HepG2 (cell line): ENCODE results near the gene THRAP3. TPM values are rescaled to one million over a fixed set of nuclear protein-coding genes. Genes with fewer than 3 reads are reported as not detected.

Experiments used
- AKAP8 ChIP-seq: sonication (generic); formaldehyde crosslinking; IDR thresholded peaks from 2 replicates; pipeline ENCODE4 v1.5.1; 2020; ENCODE audit warnings: mild to moderate bottlenecking, missing genetic modification reagents
- CERS6 ChIP-seq: sonication (generic); formaldehyde crosslinking; IDR thresholded peaks from 2 replicates; pipeline ENCODE4 v1.5.0; 2020; ENCODE audit warnings: missing genetic modification reagents
- MAF1 ChIP-seq: sonication (generic); formaldehyde crosslinking; IDR thresholded peaks from 2 replicates; pipeline ENCODE4 v1.5.0; 2020; ENCODE audit warnings: missing genetic modification reagents, borderline replicate concordance
- SNAPC5 ChIP-seq: sonication (generic); formaldehyde crosslinking; IDR thresholded peaks from 2 replicates; pipeline ENCODE4 v1.8.1; 2023; ENCODE audit warnings: mild to moderate bottlenecking, missing genetic modification reagents, borderline replicate concordance
- ZBTB33 ChIP-seq: sonication (generic); formaldehyde crosslinking; IDR thresholded peaks from 2 replicates; pipeline ENCODE4 v1.4.0; 2020; ENCODE audit warnings: missing genetic modification reagents
- ZBTB37 ChIP-seq: sonication (generic); formaldehyde crosslinking; IDR thresholded peaks from 2 replicates; pipeline ENCODE4 v1.4.0; 2020; ENCODE audit warnings: mild to moderate bottlenecking, missing genetic modification reagents
- ZFP36L2 ChIP-seq: sonication (generic); formaldehyde crosslinking; IDR thresholded peaks from 2 replicates; pipeline ENCODE4 v1.4.0; 2020; ENCODE audit warnings: missing genetic modification reagents
- ZNF292 ChIP-seq: sonication (generic); formaldehyde crosslinking; IDR thresholded peaks from 2 replicates; pipeline ENCODE4 v1.8.1; 2022; ENCODE audit warnings: mild to moderate bottlenecking, low read depth, missing genetic modification reagents, borderline replicate concordance
- ZNF335 ChIP-seq: sonication (generic); formaldehyde crosslinking; IDR thresholded peaks from 2 replicates; pipeline ENCODE4 v1.4.0; 2020; ENCODE audit warnings: missing genetic modification reagents
- ZNF598 ChIP-seq: sonication (generic); formaldehyde crosslinking; IDR thresholded peaks from 2 replicates; pipeline ENCODE4 v1.5.1; 2020; ENCODE audit warnings: mild to moderate bottlenecking, missing genetic modification reagents, borderline replicate concordance
- ZNF841 ChIP-seq: sonication (generic); formaldehyde crosslinking; IDR thresholded peaks from 2 replicates; pipeline ENCODE4 v1.8.1; 2023; ENCODE audit warnings: missing genetic modification reagents, borderline replicate concordance
- polyA plus RNA-seq, 8 experiments: library from polyadenylated mRNA; depleted of rRNA in 3 of 8; stranded (reverse) in 7 of 8; unstranded in 1 of 8; fragments of >200 nt; fragmentation: Illumina TruSeq in 4 of 8; extraction: Trizol in 4 of 8; gene quantifications; 2 replicates each; pipeline versions ENCODE4 v1.2.1 to v1.2.3, GENCODE V29; 2011 to 2016; ENCODE audit warnings: low read depth in 4 of 8, missing spikeins in 1 of 8, mixed read lengths in 1 of 8; ENCODE audit not compliant: insufficient read depth in 1 of 8
- total RNA-seq, 5 experiments: library from RNA; depleted of rRNA; stranded (reverse); fragments of >200 nt; fragmentation: Illumina TruSeq; extraction: Trizol; gene quantifications; 2 replicates each; pipeline ENCODE4 v1.2.3, GENCODE V29; 2016; ENCODE audit warnings: low read depth in 1 of 5
- TF ChIP-seq, protein P1 (sequence below): sonication (generic); formaldehyde crosslinking; IDR thresholded peaks from 2 replicates; pipeline ENCODE4 v1.8.0; 2022; ENCODE audit warnings: mild to moderate bottlenecking, missing genetic modification reagents, borderline replicate concordance
- TF ChIP-seq, protein P2 (sequence below): sonication (generic); formaldehyde crosslinking; IDR thresholded peaks from 2 replicates; pipeline ENCODE4 v1.4.0; 2020; ENCODE audit warnings: mild to moderate bottlenecking, low read depth, missing genetic modification reagents
- TF ChIP-seq, protein P3 (sequence below): sonication (generic); formaldehyde crosslinking; IDR thresholded peaks from 2 replicates; pipeline ENCODE4 v1.4.0; 2020; ENCODE audit warnings: missing genetic modification reagents

THRAP3 gene
- total and polyA plus RNA-seq, 2 of the 13 experiments (the other 11 are each of a cell fraction or from before 2014, with no cell fraction given): 45.0 to 92.6 TPM

DNA sequence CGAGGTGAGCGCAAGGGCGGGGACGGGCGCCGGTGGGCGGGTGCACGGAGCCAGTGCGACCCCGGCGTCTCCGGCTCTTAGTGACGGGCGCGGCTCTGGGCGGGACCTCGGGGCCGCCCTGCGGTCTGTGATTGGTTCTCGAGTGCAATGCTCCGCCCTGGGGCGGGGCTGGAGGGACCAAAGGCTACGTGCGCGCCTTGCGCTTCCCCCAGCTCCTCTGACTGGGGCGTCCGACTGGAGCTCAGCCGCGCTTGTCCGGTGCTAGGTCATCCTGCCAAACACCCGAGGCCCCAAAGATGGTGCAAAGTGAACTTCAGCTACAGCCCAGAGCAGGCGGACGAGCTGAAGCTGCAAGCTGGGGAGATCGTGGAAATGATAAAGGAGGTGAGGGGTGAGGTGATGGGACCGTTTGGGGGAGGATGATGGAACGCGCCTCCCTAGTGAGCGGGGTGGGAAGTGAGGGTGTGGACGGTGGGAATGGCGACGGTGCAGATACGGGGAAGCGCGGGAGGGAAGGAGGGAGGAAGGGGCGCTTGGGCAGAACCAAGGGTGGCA, 82.7 kb downstream of the THRAP3 start (continued):
- peak; percentile 27; the same call in 1 of the 2 replicates for TF ChIP-seq ZBTB33 (CRISPR knock-in tag)
- TF ChIP-seq, protein P1, sequence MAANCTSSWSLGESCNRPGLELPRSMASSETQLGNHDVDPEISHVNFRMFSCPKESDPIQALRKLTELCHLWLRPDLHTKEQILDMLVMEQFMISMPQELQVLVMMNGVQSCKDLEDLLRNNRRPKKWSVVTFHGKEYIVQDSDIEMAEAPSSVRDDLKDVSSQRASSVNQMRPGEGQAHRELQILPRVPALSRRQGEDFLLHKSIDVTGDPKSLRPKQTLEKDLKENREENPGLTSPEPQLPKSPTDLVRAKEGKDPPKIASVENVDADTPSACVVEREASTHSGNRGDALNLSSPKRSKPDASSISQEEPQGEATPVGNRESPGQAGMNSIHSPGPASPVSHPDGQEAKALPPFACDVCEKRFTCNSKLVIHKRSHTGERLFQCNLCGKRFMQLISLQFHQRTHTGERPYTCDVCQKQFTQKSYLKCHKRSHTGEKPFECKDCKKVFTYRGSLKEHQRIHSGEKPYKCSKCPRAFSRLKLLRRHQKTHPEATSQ (CRISPR knock-in tag): no peak
- no peak; the same call in 1 of the 2 replicates for TF ChIP-seq AKAP8 (CRISPR knock-in tag)
- TF ChIP-seq, protein P2, sequence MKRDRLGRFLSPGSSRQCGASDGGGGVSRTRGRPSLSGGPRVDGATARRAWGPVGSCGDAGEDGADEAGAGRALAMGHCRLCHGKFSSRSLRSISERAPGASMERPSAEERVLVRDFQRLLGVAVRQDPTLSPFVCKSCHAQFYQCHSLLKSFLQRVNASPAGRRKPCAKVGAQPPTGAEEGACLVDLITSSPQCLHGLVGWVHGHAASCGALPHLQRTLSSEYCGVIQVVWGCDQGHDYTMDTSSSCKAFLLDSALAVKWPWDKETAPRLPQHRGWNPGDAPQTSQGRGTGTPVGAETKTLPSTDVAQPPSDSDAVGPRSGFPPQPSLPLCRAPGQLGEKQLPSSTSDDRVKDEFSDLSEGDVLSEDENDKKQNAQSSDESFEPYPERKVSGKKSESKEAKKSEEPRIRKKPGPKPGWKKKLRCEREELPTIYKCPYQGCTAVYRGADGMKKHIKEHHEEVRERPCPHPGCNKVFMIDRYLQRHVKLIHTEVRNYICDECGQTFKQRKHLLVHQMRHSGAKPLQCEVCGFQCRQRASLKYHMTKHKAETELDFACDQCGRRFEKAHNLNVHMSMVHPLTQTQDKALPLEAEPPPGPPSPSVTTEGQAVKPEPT (CRISPR knock-in tag): no peak; the same call in 1 of the 2 replicates
- no peak for TF ChIP-seq ZNF292 (CRISPR knock-in tag)
- TF ChIP-seq CERS6: no peak
- TF ChIP-seq ZFP36L2: no peak
- TF ChIP-seq MAF1 (CRISPR knock-in tag): no peak
- TF ChIP-seq ZNF598 (CRISPR knock-in tag): 0 out of 2 replicates have a peak, but pooled peaks have one; percentile 65
- TF ChIP-seq SNAPC5 (CRISPR knock-in tag): no peak
- no peak for TF ChIP-seq ZNF841
- 0 out of 2 replicates have a peak, but pooled peaks have one; percentile 16 for TF ChIP-seq ZNF335
- TF ChIP-seq, protein P3, sequence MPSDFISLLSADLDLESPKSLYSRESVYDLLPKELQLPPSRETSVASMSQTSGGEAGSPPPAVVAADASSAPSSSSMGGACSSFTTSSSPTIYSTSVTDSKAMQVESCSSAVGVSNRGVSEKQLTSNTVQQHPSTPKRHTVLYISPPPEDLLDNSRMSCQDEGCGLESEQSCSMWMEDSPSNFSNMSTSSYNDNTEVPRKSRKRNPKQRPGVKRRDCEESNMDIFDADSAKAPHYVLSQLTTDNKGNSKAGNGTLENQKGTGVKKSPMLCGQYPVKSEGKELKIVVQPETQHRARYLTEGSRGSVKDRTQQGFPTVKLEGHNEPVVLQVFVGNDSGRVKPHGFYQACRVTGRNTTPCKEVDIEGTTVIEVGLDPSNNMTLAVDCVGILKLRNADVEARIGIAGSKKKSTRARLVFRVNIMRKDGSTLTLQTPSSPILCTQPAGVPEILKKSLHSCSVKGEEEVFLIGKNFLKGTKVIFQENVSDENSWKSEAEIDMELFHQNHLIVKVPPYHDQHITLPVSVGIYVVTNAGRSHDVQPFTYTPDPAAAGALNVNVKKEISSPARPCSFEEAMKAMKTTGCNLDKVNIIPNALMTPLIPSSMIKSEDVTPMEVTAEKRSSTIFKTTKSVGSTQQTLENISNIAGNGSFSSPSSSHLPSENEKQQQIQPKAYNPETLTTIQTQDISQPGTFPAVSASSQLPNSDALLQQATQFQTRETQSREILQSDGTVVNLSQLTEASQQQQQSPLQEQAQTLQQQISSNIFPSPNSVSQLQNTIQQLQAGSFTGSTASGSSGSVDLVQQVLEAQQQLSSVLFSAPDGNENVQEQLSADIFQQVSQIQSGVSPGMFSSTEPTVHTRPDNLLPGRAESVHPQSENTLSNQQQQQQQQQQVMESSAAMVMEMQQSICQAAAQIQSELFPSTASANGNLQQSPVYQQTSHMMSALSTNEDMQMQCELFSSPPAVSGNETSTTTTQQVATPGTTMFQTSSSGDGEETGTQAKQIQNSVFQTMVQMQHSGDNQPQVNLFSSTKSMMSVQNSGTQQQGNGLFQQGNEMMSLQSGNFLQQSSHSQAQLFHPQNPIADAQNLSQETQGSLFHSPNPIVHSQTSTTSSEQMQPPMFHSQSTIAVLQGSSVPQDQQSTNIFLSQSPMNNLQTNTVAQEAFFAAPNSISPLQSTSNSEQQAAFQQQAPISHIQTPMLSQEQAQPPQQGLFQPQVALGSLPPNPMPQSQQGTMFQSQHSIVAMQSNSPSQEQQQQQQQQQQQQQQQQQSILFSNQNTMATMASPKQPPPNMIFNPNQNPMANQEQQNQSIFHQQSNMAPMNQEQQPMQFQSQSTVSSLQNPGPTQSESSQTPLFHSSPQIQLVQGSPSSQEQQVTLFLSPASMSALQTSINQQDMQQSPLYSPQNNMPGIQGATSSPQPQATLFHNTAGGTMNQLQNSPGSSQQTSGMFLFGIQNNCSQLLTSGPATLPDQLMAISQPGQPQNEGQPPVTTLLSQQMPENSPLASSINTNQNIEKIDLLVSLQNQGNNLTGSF (CRISPR knock-in tag): no peak
- no peak for TF ChIP-seq ZBTB37 (CRISPR knock-in tag)
